Esophagus squamous epithelium (tissue), 5 donors: ENCODE data around the gene CASP5. TPM values are rescaled to one million over a fixed set of nuclear protein-coding genes. Genes with fewer than 3 reads are reported as not detected.

Source experiments
- DNase-seq: peaks from one replicate; lab custom pipeline; 2025; lab: John Stamatoyannopoulos, UW
- H3K27ac ChIP-seq, 4 donors: fragments of 200-600 bp; sonication (generic); one replicate each; pipeline ENCODE4 v1.5.1; 2016 to 2019; ENCODE audit warnings: mild to moderate bottlenecking in 1 of 4
- H3K27me3 ChIP-seq, 4 donors: fragments of 200-600 bp; sonication (generic); 1 replicate in 3 of 4; 2 replicates in 1 of 4; pipeline versions ENCODE4 v1.5.1 to v1.6.0; 2017 to 2021; ENCODE audit warnings: antibody characterized with exemption in 1 of 4
- H3K36me3 ChIP-seq, 3 donors: fragments of 200-600 bp; sonication (generic); one replicate each; pipeline ENCODE4 v1.5.1; 2016 to 2019
- H3K4me1 ChIP-seq, 3 donors: fragments of 200-600 bp; sonication (generic); one replicate each; pipeline ENCODE4 v1.5.1; 2017 to 2019
- H3K4me3 ChIP-seq, 4 donors: fragments of 200-600 bp; sonication (generic); 1 replicate in 3 of 4; 2 replicates in 1 of 4; pipeline ENCODE4 v1.5.1; 2016 to 2019; ENCODE audit warnings: mild to moderate bottlenecking in 2 of 4, moderate library complexity in 1 of 4
- H3K9me3 ChIP-seq, 3 donors: fragments of 200-600 bp; sonication (generic); one replicate each; pipeline ENCODE4 v1.5.1; 2016 to 2019
- POLR2A ChIP-seq, 4 donors: fragments of 450-650 bp; IDR thresholded peaks; one replicate each; pipeline ENCODE4 v1.6.1; 2017; ENCODE audit warnings: antibody characterized with exemption in 4 of 4, mild to moderate bottlenecking in 4 of 4, moderate library complexity in 3 of 4
- WGBS, 2 donors: methylation state at CpG; one replicate each; pipeline ENCODE4 v1.1.5; 2018; 5-methylcytosine and 5-hydroxymethylcytosine counted together
- intact Hi-C: fragments of 100-400 bp; cut with DNase I; formaldehyde crosslinking; loops from one replicate; pipeline ENCODE4 v1.15.0; 2022
- total RNA-seq, 4 donors: library from RNA; depleted of rRNA; stranded (reverse); fragments of >200 nt; gene quantifications; one replicate each; pipeline ENCODE4 v1.1.0, GENCODE V29; 2016
- TF ChIP-seq, protein P1 (sequence below), 6 experiments: fragments of 450-650 bp in 4 of 6; fragments of 200-600 bp in 2 of 6; sonication (generic) in 2 of 6; IDR thresholded peaks; one replicate each; pipeline ENCODE4 v1.5.1; 2016 to 2019; ENCODE audit warnings: antibody characterized with exemption in 6 of 6, mild to moderate bottlenecking in 4 of 6, moderate library complexity in 4 of 6
- donor health status: DM: yes; HTN: yes; CAD: no.

The CASP5 gene
- total RNA-seq, 4 donors from 2014 or later: 0.48 TPM; not detected in 3

DNA sequence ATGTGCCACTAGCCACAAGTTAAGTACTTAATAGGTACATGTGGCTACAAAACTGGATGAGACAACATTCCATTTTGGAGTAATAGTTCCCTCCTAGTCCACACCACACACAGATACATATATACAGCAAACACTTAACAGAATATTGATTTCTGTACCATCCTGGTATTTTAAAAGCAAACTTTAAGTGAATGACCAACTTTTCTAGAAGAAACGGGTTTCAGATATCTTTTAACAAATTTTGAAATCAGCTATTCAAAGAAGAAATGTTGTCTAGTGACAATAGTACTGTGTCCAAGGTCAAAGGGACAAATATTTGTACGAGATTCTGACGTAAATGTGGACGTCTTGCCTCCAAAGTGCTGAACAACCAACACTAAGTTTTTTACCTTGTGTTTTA, 34.5 kb upstream of the CASP5 start:
- intact Hi-C loops: no loop called here
- H3K4me3 ChIP-seq: no peak overlapping the region
- DNase-seq: no peak
- no peaks in the 10 kb centered on the region for H3K36me3 ChIP-seq
- no peaks in the 10 kb centered on the region for H3K9me3 ChIP-seq
- no peak overlapping the region for H3K27ac ChIP-seq
- H3K27me3 ChIP-seq: no peaks in the 10 kb centered on the region
- 63 to 65% methylated on average over 4 of the region's 4 CpGs for WGBS, 2 donors
- TF ChIP-seq POLR2A (IDR thresholded peaks at IDR 0.05): no peak
- TF ChIP-seq, protein P1, sequence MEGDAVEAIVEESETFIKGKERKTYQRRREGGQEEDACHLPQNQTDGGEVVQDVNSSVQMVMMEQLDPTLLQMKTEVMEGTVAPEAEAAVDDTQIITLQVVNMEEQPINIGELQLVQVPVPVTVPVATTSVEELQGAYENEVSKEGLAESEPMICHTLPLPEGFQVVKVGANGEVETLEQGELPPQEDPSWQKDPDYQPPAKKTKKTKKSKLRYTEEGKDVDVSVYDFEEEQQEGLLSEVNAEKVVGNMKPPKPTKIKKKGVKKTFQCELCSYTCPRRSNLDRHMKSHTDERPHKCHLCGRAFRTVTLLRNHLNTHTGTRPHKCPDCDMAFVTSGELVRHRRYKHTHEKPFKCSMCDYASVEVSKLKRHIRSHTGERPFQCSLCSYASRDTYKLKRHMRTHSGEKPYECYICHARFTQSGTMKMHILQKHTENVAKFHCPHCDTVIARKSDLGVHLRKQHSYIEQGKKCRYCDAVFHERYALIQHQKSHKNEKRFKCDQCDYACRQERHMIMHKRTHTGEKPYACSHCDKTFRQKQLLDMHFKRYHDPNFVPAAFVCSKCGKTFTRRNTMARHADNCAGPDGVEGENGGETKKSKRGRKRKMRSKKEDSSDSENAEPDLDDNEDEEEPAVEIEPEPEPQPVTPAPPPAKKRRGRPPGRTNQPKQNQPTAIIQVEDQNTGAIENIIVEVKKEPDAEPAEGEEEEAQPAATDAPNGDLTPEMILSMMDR (IDR thresholded peaks at IDR 0.05): no peak
- H3K4me1 ChIP-seq: no peaks in the 10 kb centered on the region

DNA sequence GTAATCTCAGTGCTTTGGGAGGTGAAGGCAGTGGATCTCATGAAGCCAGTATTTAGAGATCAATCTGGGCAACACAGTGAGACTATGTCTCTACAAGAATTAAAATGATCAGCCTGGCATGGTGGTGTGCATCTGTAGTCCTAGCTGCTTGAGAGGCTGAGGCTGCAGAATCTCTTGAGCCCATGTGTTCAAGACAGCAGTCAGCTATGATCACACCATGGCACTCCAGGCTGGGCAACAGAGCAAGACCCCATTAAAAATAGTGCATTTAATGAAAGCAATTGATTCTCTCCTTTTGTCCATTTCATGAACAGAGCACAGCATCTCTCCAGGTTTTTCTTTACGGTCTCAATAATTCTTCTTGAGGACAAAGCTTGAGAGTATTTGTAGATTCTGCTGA, 33.5 kb upstream of the CASP5 start:
- TF ChIP-seq POLR2A (IDR thresholded peaks at IDR 0.05): no peak
- TF ChIP-seq, protein P1 (IDR thresholded peaks at IDR 0.05): no peak
- Histone ChIP-seq H3K27me3 (no peaks in the 10 kb centered on the region), H3K27ac (no peak overlapping the region), H3K36me3 (no peaks in the 10 kb centered on the region), H3K4me3 (no peak overlapping the region), H3K9me3 (no peaks in the 10 kb centered on the region), H3K4me1 (no peaks in the 10 kb centered on the region)
- WGBS, 2 donors: 89% methylated on average over 1 of the region's 1 CpG
- intact Hi-C loops: no loop called here
- DNase-seq: no peak

DNA sequence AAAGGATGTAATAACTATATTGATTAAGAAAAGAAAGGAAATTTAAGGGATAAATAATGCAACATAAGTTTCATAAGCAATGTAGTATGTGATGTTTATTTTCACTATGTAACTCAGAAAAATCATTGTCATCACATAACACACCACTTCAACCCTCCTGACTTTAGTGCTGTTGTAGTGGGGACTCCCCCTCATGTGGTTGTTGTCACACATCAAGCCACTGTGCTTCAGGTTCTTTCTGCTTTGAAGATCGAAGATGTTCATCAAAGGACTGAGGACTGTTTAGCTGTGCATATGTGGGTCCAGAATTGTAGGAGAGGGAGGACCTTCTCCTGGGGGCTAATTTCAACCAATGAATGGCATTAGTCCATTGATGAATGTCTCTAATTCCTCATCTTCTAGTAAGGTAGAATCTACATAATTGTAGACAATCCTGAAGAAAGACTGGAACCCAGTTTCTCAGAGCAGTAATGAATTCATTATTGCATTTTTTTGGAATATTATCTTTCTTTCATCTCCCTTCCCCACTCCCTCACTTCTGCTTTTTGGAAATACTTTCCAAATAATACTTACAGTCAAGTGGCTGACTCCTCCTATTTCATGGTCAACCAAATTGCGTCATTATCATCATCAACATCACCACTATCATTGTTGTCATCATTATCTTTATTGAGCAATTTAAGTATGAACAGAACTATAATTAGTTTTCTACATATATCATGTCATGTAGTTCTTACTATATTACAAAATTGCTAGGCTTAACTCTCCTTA, 31.9 kb upstream of the CASP5 start:
- no peak overlapping the region for H3K4me3 ChIP-seq
- no peaks in the 10 kb centered on the region for H3K9me3 ChIP-seq
- TF ChIP-seq, protein P1 (IDR thresholded peaks at IDR 0.05): no peak
- TF ChIP-seq POLR2A (IDR thresholded peaks at IDR 0.05): no peak
- no peaks in the 10 kb centered on the region for H3K36me3 ChIP-seq
- WGBS, 2 donors: 33 to 82% methylated on average over 2 of the region's 2 CpGs
- no peak for DNase-seq
- intact Hi-C loops: no loop called here
- H3K27me3 ChIP-seq: no peaks in the 10 kb centered on the region
- no peaks in the 10 kb centered on the region for H3K4me1 ChIP-seq
- no peak overlapping the region for H3K27ac ChIP-seq

DNA sequence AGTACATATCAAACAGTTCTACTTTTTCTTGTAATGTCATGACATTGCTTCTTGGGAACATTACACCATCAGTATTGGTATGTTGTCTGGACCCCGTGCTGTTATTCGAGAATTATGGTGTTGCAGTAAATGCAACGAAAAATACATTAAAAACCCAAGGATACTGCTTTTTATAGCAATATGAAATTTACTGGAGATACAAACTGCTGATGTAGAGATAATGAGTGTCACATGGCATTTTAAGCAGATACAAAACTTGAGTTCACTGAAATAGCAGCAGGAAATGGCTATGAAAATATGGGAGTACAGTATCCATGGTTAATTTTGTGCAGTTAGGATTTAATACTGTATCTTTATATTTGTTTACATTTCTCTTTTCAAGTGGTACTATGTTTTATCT, 29.5 kb upstream of the CASP5 start:
- TF ChIP-seq, protein P1 (IDR thresholded peaks at IDR 0.05): no peak
- TF ChIP-seq POLR2A (IDR thresholded peaks at IDR 0.05): no peak

DNA sequence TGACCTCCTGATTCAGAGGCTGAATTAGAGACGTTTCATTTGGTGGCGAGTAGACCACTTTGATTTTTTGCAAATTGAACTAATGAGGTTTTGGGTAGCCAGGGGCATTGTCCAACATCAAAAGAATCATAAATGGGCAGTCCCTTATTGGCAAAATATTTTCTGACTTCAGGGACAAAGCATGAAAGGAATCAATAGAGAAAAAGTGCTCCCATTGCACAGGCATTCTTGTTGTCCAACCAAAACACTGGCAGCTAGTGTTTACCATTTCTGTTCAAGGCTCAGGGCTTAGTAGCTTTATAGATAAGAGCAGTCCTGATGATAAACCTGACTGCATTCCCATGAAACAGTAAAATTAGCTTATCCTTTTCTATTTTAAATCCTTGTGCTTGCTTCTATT, 28.6 kb upstream of the CASP5 start:
- intact Hi-C loops: no loop called here
- Histone ChIP-seq H3K36me3 (no peaks in the 10 kb centered on the region), H3K27me3 (no peaks in the 10 kb centered on the region), H3K27ac (no peak overlapping the region), H3K9me3 (no peaks in the 10 kb centered on the region), H3K4me3 (no peak overlapping the region), H3K4me1 (peaks cover 7 to 11% (median 11%) of the 10 kb centered on the region in 3 donors)
- no peak for TF ChIP-seq POLR2A (IDR thresholded peaks at IDR 0.05)
- TF ChIP-seq, protein P1 (IDR thresholded peaks at IDR 0.05): no peak
- no peak for DNase-seq
- WGBS, 2 donors: 86 to 87% methylated on average over 2 of the region's 2 CpGs

More for the DNA sequence above, 29.5 kb upstream of the CASP5 start:
- no peak for DNase-seq
- no peaks in the 10 kb centered on the region for H3K36me3 ChIP-seq
- no peaks in the 10 kb centered on the region for H3K9me3 ChIP-seq
- H3K4me1 ChIP-seq: peaks cover 0 to 2% (median 1%) of the 10 kb centered on the region in 3 donors
- WGBS, 2 donors: 85 to 90% methylated on average over 3 of the region's 3 CpGs
- intact Hi-C loops: no loop called here
- H3K27ac ChIP-seq: no peak overlapping the region
- no peaks in the 10 kb centered on the region for H3K27me3 ChIP-seq
- H3K4me3 ChIP-seq: no peak overlapping the region
